Chondrocyte (in vitro differentiated cells): ENCODE results near the gene MYH10. TPM values are rescaled to one million over a fixed set of nuclear protein-coding genes. Genes with fewer than 3 reads are reported as not detected.

Experiments
- DNase-seq: peaks from one replicate; pipeline ENCODE4 v3.0.0; 2021; ENCODE audit warnings: mixed read lengths, low spot score
- H3K27ac Mint-ChIP-seq: one replicate; pipeline ENCODE4 v1.8.0; 2021; ENCODE audit warnings: mild to moderate bottlenecking, moderate library complexity, mixed read lengths; ENCODE audit not compliant: unreplicated experiment
- H3K27me3 Mint-ChIP-seq: 2 replicates; pipeline ENCODE4 v1.8.0; 2021; ENCODE audit warnings: low read depth, mixed read lengths
- H3K36me3 Mint-ChIP-seq: 2 replicates; pipeline ENCODE4 v1.8.0; 2021; ENCODE audit warnings: low read depth, mixed read lengths
- H3K4me1 Mint-ChIP-seq: 2 replicates; pipeline ENCODE4 v1.8.0; 2021; ENCODE audit warnings: low read depth, mild to moderate bottlenecking, mixed read lengths
- H3K4me3 Mint-ChIP-seq: one replicate; pipeline ENCODE4 v1.8.0; 2021; ENCODE audit warnings: mild to moderate bottlenecking, moderate library complexity, mixed read lengths; ENCODE audit not compliant: unreplicated experiment
- H3K9me3 Mint-ChIP-seq: 2 replicates; pipeline ENCODE4 v1.8.0; 2021; ENCODE audit warnings: low read depth, mixed read lengths
- CTCF ChIP-seq: fragments of 200-600 bp; sonication (generic); IDR thresholded peaks from 2 replicates; pipeline ENCODE4 v1.5.0; 2021; ENCODE audit warnings: antibody characterized with exemption, mild to moderate bottlenecking, moderate library complexity
- total RNA-seq: library from RNA; stranded (reverse); gene quantifications from 3 replicates; pipeline ENCODE4 v1.2.1, GENCODE V29; 2021

Gene MYH10
- total RNA-seq, 1 donor from 2014 or later = 296 TPM

- H3K9me3 Mint-ChIP-seq = no peaks in the 10 kb centered on the region
- H3K4me1 Mint-ChIP-seq = peaks cover 46% of the 10 kb centered on the region
- peaks cover 28% of the 10 kb centered on the region for H3K36me3 Mint-ChIP-seq
- DNase-seq = no peak
- no peak overlapping the region for H3K4me3 Mint-ChIP-seq
- no peaks in the 10 kb centered on the region for H3K27me3 Mint-ChIP-seq
- H3K27ac Mint-ChIP-seq = no peak overlapping the region
- no peak for TF ChIP-seq CTCF
Measured at GRCh38 chr17:8443756-8444155, 186.8 kb downstream of the MYH10 start.

- Mint-ChIP-seq H3K4me3 (no peak overlapping the region), H3K9me3 (no peaks in the 10 kb centered on the region), H3K27me3 (no peaks in the 10 kb centered on the region), H3K27ac (no peak overlapping the region), H3K36me3 (peaks cover 23% of the 10 kb centered on the region), H3K4me1 (peaks cover 59% of the 10 kb centered on the region)
- DNase-seq = no peak
- no peak for TF ChIP-seq CTCF
Measured at GRCh38 chr17:8442310-8442709, 188.2 kb downstream of the MYH10 start.

- no peak overlapping the region for H3K4me3 Mint-ChIP-seq
- peaks cover 63% of the 10 kb centered on the region for H3K4me1 Mint-ChIP-seq
- TF ChIP-seq CTCF = no peak
- no peak for DNase-seq
- H3K9me3 Mint-ChIP-seq = no peaks in the 10 kb centered on the region
- peaks cover 19% of the 10 kb centered on the region for H3K36me3 Mint-ChIP-seq
- H3K27me3 Mint-ChIP-seq = no peaks in the 10 kb centered on the region
- peak overlapping the region; percentile 62 for H3K27ac Mint-ChIP-seq
Measured at GRCh38 chr17:8441690-8442089, 188.8 kb downstream of the MYH10 start.

- peaks cover 65% of the 10 kb centered on the region for H3K4me1 Mint-ChIP-seq
- no peak overlapping the region for H3K4me3 Mint-ChIP-seq
- H3K36me3 Mint-ChIP-seq = peaks cover 12% of the 10 kb centered on the region
Measured at GRCh38 chr17:8439681-8440080, 190.8 kb downstream of the MYH10 start.

GRCh38 chr17:8438441-8438840, 192.1 kb downstream of the MYH10 start:
- H3K9me3 Mint-ChIP-seq = no peaks in the 10 kb centered on the region
- H3K4me3 Mint-ChIP-seq = peak overlapping the region; percentile 25
- TF ChIP-seq CTCF = no peak

More at GRCh38 chr17:8439681-8440080, 190.8 kb downstream of the MYH10 start:
- no peak for TF ChIP-seq CTCF
- Mint-ChIP-seq H3K9me3 (no peaks in the 10 kb centered on the region), H3K27ac (no peak overlapping the region), H3K27me3 (no peaks in the 10 kb centered on the region)
- DNase-seq = no peak

More at GRCh38 chr17:8438441-8438840, 192.1 kb downstream of the MYH10 start:
- Mint-ChIP-seq H3K36me3 (peaks cover 8% of the 10 kb centered on the region), H3K27ac (no peak overlapping the region), H3K4me1 (peaks cover 55% of the 10 kb centered on the region), H3K27me3 (no peaks in the 10 kb centered on the region)
- no peak for DNase-seq
